H1 (cell line): Measurements from ENCODE around the gene FBN1. TPM values are rescaled to one million over a fixed set of nuclear protein-coding genes. Genes with fewer than 3 reads are reported as not detected.

Experiments
- CREB1 ChIP-seq: IDR thresholded peaks from 2 replicates; pipeline ENCODE4 v1.6.1; 2012; ENCODE audit warnings: inconsistent platforms
- NANOG ChIP-seq: IDR thresholded peaks from 2 replicates; pipeline ENCODE4 v1.6.1; 2011; ENCODE audit warnings: low read length, low read depth, mild to moderate bottlenecking, inconsistent platforms; ENCODE audit not compliant: insufficient read depth, poor library complexity, severe bottlenecking
- POU5F1 ChIP-seq: IDR thresholded peaks from 2 replicates; pipeline ENCODE4 v1.6.1; 2011; ENCODE audit warnings: low read depth, mild to moderate bottlenecking, low read length, moderate library complexity
- RAD21 ChIP-seq, 2 experiments: IDR thresholded peaks in 1 of 2; conservative IDR thresholded peaks in 1 of 2; 2 replicates each; pipeline ENCODE4 v1.6.1; 2011; ENCODE audit warnings: low read depth in 2 of 2, low read length in 2 of 2, improper control_type of control experiment in 1 of 2, inconsistent platforms in 1 of 2, mild to moderate bottlenecking in 1 of 2, moderate library complexity in 1 of 2
- RFX5 ChIP-seq: IDR thresholded peaks from 2 replicates; pipeline ENCODE4 v1.6.1; 2011; ENCODE audit warnings: low read depth, low read length, improper control_type of control experiment, borderline replicate concordance
- RNF2 ChIP-seq: fragments of 200-900, 300-1000 bp; sonication (generic); IDR thresholded peaks from 2 replicates; pipeline ENCODE4 v1.7.1; 2016; ENCODE audit warnings: borderline replicate concordance, low read depth, mild to moderate bottlenecking, antibody characterized with exemption, low read length; ENCODE audit not compliant: poor library complexity, severe bottlenecking; ENCODE audit errors: missing control alignments
- TCF12 ChIP-seq: IDR thresholded peaks from 2 replicates; pipeline ENCODE4 v1.6.1; 2011; ENCODE audit warnings: low read depth, mild to moderate bottlenecking, low read length
- polyA plus RNA-seq, 7 experiments: library from polyadenylated mRNA; depleted of rRNA in 3 of 7; stranded (reverse) in 5 of 7; unstranded in 2 of 7; fragments of >200 nt in 5 of 7; fragments of 200-250 nt in 2 of 7; gene quantifications; 1 replicate in 5 of 7; 2 replicates in 1 of 7; 4 replicates in 1 of 7; pipeline versions ENCODE4 v1.2.1 to v1.2.3, GENCODE V29; 2011 to 2013; ENCODE audit warnings: missing spikeins in 2 of 7, mixed read lengths in 2 of 7
- total RNA-seq: library from RNA; stranded (reverse); fragmentation: NEBNext Ultra II Directional; extraction: Animal tissue kit (Norgen Biotek cat#: 25700); gene quantifications from 2 replicates; pipeline ENCODE4 v1.2.1, GENCODE V29; 2021
- TF ChIP-seq, protein P1 (sequence below): fragments of 300-600 bp; sonication (generic); IDR thresholded peaks from 2 replicates; pipeline ENCODE4 v1.7.1; 2012; ENCODE audit warnings: low read length, moderate library complexity, mild to moderate bottlenecking, inconsistent platforms; ENCODE audit not compliant: insufficient replicate concordance

The FBN1 gene
- total and polyA plus RNA-seq, 2 of the 8 experiments (the other 6 are each of a cell fraction or from before 2014, with no cell fraction given): 3.0 to 4.0 TPM

DNA sequence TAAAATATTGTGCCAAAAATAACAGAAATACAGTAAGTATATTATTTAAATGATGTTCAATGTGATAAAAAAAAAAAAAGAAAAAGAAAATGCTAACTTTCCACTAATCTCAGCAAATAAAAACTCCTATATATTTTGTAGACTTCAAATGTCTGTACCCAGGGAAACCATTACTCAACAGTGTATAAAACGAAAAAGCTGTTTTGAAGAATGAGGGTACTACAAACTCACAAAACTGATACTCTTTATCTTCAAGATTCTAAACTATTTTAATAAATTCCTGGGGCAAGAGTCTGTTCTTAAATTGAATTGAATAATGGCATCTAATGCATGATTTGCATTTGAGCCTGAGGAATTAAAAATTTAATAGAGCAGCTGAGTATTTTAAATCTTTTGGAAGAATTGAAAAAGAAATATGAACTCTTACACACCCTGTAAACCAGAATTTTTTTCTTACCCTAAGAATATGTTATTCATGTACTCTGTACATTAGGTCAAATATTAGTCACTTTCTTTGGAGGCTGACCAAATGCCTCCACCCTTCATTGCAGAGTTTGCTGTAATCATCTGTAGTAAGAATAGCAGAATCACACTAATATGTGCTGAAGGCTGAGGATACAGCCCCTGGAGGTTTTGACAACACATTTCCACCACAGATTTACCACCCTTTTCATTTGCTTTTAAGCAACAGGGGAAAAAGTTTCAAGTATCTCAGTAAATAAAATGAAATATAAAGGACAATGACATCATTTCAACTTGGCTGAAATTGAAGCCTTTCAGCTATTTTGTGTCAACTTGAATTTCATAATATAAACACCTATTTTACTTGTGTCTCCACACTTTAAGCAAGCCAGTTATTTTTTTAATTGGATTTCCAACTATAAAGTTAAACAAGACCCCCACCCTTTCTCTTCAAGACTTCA is 79.7 kb downstream of the FBN1 start (continued):
- TF ChIP-seq, protein P1, sequence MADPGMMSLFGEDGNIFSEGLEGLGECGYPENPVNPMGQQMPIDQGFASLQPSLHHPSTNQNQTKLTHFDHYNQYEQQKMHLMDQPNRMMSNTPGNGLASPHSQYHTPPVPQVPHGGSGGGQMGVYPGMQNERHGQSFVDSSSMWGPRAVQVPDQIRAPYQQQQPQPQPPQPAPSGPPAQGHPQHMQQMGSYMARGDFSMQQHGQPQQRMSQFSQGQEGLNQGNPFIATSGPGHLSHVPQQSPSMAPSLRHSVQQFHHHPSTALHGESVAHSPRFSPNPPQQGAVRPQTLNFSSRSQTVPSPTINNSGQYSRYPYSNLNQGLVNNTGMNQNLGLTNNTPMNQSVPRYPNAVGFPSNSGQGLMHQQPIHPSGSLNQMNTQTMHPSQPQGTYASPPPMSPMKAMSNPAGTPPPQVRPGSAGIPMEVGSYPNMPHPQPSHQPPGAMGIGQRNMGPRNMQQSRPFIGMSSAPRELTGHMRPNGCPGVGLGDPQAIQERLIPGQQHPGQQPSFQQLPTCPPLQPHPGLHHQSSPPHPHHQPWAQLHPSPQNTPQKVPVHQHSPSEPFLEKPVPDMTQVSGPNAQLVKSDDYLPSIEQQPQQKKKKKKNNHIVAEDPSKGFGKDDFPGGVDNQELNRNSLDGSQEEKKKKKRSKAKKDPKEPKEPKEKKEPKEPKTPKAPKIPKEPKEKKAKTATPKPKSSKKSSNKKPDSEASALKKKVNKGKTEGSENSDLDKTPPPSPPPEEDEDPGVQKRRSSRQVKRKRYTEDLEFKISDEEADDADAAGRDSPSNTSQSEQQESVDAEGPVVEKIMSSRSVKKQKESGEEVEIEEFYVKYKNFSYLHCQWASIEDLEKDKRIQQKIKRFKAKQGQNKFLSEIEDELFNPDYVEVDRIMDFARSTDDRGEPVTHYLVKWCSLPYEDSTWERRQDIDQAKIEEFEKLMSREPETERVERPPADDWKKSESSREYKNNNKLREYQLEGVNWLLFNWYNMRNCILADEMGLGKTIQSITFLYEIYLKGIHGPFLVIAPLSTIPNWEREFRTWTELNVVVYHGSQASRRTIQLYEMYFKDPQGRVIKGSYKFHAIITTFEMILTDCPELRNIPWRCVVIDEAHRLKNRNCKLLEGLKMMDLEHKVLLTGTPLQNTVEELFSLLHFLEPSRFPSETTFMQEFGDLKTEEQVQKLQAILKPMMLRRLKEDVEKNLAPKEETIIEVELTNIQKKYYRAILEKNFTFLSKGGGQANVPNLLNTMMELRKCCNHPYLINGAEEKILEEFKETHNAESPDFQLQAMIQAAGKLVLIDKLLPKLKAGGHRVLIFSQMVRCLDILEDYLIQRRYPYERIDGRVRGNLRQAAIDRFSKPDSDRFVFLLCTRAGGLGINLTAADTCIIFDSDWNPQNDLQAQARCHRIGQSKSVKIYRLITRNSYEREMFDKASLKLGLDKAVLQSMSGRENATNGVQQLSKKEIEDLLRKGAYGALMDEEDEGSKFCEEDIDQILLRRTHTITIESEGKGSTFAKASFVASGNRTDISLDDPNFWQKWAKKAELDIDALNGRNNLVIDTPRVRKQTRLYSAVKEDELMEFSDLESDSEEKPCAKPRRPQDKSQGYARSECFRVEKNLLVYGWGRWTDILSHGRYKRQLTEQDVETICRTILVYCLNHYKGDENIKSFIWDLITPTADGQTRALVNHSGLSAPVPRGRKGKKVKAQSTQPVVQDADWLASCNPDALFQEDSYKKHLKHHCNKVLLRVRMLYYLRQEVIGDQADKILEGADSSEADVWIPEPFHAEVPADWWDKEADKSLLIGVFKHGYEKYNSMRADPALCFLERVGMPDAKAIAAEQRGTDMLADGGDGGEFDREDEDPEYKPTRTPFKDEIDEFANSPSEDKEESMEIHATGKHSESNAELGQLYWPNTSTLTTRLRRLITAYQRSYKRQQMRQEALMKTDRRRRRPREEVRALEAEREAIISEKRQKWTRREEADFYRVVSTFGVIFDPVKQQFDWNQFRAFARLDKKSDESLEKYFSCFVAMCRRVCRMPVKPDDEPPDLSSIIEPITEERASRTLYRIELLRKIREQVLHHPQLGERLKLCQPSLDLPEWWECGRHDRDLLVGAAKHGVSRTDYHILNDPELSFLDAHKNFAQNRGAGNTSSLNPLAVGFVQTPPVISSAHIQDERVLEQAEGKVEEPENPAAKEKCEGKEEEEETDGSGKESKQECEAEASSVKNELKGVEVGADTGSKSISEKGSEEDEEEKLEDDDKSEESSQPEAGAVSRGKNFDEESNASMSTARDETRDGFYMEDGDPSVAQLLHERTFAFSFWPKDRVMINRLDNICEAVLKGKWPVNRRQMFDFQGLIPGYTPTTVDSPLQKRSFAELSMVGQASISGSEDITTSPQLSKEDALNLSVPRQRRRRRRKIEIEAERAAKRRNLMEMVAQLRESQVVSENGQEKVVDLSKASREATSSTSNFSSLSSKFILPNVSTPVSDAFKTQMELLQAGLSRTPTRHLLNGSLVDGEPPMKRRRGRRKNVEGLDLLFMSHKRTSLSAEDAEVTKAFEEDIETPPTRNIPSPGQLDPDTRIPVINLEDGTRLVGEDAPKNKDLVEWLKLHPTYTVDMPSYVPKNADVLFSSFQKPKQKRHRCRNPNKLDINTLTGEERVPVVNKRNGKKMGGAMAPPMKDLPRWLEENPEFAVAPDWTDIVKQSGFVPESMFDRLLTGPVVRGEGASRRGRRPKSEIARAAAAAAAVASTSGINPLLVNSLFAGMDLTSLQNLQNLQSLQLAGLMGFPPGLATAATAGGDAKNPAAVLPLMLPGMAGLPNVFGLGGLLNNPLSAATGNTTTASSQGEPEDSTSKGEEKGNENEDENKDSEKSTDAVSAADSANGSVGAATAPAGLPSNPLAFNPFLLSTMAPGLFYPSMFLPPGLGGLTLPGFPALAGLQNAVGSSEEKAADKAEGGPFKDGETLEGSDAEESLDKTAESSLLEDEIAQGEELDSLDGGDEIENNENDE: no peak
- no peak for TF ChIP-seq RFX5
- TF ChIP-seq CREB1: no peak
- TF ChIP-seq TCF12: no peak
- TF ChIP-seq NANOG: no peak
- TF ChIP-seq RNF2: no peak
- TF ChIP-seq RAD21 (IDR thresholded peaks at IDR 0.05 in 1 of 2, conservative IDR thresholded peaks at IDR 0.05 in 1 of 2; ENCODE audit: low read depth in 2 of 2, low read length in 2 of 2): no peak
- TF ChIP-seq POU5F1: no peak
